Measurements from ENCODE around the gene B3GAT2. TPM values are rescaled to one million over a fixed set of nuclear protein-coding genes. Genes with fewer than 3 reads are reported as not detected.

B3GAT2 gene
- total RNA-seq, 1 donor from 2014 or later, result 8.1 TPM

DNA sequence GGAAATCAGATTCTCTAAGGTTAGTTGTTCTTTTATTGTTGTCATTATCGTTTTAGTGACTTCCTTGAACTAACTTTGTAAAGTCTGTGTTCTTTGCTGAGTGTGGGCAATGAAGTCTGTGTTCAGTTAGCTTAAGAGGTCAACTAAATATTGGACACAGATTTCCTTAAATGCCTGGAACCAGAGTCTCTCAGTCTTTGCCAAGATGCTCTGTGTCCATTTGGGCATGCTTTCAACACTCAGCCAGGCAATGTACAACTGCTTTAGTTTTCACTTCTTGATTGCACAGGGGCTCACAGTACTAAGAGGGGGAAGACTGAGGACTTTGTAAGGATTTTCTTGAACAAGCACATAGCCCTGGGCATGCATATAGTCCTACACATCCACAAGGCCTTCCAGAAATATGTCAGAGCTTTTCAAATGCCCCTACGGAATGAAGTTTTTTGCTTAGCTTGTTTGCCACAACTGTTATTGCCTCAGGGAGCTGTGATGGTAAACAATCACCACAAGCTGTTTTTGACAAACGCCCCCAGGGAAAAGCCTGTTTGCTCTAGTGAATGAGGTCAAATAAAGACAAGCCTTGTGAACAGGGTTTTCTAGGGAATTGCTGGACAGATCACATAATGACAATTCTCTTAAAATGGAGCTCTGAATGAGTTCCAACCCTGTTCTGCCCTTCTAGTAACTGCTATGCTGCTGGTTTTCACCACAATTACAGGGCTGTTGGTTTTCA is 82.5 kb downstream of the B3GAT2 start:
- TF ChIP-seq, protein P1, sequence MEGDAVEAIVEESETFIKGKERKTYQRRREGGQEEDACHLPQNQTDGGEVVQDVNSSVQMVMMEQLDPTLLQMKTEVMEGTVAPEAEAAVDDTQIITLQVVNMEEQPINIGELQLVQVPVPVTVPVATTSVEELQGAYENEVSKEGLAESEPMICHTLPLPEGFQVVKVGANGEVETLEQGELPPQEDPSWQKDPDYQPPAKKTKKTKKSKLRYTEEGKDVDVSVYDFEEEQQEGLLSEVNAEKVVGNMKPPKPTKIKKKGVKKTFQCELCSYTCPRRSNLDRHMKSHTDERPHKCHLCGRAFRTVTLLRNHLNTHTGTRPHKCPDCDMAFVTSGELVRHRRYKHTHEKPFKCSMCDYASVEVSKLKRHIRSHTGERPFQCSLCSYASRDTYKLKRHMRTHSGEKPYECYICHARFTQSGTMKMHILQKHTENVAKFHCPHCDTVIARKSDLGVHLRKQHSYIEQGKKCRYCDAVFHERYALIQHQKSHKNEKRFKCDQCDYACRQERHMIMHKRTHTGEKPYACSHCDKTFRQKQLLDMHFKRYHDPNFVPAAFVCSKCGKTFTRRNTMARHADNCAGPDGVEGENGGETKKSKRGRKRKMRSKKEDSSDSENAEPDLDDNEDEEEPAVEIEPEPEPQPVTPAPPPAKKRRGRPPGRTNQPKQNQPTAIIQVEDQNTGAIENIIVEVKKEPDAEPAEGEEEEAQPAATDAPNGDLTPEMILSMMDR (IDR thresholded peaks at IDR 0.05; ENCODE audit: partially characterized antibody, unreplicated experiment), result no peak
- peaks cover 4% of the 10 kb centered on the region for H3K9me3 Mint-ChIP-seq (ENCODE audit: unreplicated experiment)
- peaks cover 6% of the 10 kb centered on the region for H3K4me1 Mint-ChIP-seq (ENCODE audit: low read depth, unreplicated experiment)
- H3K36me3 Mint-ChIP-seq (ENCODE audit: unreplicated experiment), result peaks cover 18% of the 10 kb centered on the region
- no peak overlapping the region for H3K4me3 Mint-ChIP-seq (ENCODE audit: unreplicated experiment)
- H3K27me3 Mint-ChIP-seq (ENCODE audit: unreplicated experiment), result no peaks in the 10 kb centered on the region
- DNase-seq, result no peak
- no peak overlapping the region for H3K27ac Mint-ChIP-seq (ENCODE audit: unreplicated experiment)

DNA sequence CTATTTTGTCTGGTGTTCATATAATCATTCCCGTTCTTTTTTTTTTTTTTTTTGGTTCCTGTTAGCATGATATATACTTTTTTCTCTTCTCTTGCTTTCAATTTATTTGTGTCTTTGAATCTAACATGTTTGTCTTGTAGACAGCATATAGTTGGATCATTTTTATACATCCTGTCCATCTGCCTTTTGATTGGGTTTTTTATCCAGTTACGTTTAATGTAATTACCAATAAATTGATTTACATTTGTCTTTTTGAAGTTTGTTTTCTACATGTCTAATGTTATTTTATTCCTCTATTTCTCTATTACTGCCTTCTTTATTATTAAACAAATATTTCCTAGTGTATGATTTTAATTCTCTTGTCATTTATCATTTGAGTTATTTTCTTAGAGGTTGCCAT is 84.4 kb downstream of the B3GAT2 start:
- TF ChIP-seq, protein P1 (IDR thresholded peaks at IDR 0.05; ENCODE audit: partially characterized antibody, unreplicated experiment), result no peak
- Mint-ChIP-seq H3K36me3 (ENCODE audit: unreplicated experiment) (peaks cover 18% of the 10 kb centered on the region), H3K4me3 (ENCODE audit: unreplicated experiment) (no peak overlapping the region), H3K9me3 (ENCODE audit: unreplicated experiment) (peaks cover 4% of the 10 kb centered on the region), H3K4me1 (ENCODE audit: low read depth, unreplicated experiment) (peaks cover 6% of the 10 kb centered on the region), H3K27me3 (ENCODE audit: unreplicated experiment) (no peaks in the 10 kb centered on the region), H3K27ac (ENCODE audit: unreplicated experiment) (no peak overlapping the region)
- no peak for DNase-seq

DNA sequence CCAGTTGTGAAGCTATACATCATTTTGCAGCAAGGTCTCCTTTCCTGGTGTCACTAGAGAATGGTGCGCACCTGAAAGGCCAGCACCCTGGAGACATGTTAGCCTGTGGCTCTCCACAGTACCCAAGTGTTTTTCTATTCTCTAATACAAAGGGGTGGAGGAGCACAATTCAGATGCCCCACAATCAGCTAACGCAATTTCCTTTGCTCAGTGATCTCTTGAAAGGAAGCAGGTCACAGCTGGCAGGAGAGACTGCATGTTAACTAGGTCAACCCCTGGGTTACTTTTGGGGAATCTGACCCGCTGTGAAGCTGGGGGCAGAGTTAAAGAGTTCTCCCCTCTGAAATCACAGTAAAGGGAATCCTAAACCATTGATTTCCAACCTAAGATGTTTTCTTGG is 92.5 kb downstream of the B3GAT2 start:
- H3K36me3 Mint-ChIP-seq (ENCODE audit: unreplicated experiment), result no peaks in the 10 kb centered on the region
- peaks cover 11% of the 10 kb centered on the region for H3K4me1 Mint-ChIP-seq (ENCODE audit: low read depth, unreplicated experiment)
- no peak overlapping the region for H3K27ac Mint-ChIP-seq (ENCODE audit: unreplicated experiment)
- H3K27me3 Mint-ChIP-seq (ENCODE audit: unreplicated experiment), result no peaks in the 10 kb centered on the region
- no peak overlapping the region for H3K4me3 Mint-ChIP-seq (ENCODE audit: unreplicated experiment)
- H3K9me3 Mint-ChIP-seq (ENCODE audit: unreplicated experiment), result no peaks in the 10 kb centered on the region
- no peak for DNase-seq
- TF ChIP-seq, protein P1 (IDR thresholded peaks at IDR 0.05; ENCODE audit: partially characterized antibody, unreplicated experiment), result no peak

DNA sequence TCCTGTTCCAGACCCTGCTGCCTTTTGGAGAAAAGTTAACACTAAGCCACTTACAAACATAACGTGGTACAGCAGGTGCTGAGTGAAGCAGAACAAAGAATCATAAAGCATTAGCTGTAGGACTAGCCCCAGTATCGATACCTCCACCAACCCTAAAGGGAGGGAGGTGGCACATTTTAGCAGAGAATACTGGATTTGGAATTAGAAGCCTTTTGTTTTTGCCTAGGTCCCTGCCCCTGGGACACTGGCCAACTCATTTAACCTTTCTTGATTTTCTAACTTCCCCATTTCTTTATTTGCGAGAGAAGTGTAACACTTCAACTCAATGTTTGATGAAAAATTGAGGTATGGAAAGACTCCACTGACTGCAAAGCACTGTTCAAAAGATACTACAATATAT is 93.5 kb downstream of the B3GAT2 start:
- Mint-ChIP-seq H3K27ac (ENCODE audit: unreplicated experiment) (no peak overlapping the region), H3K27me3 (ENCODE audit: unreplicated experiment) (no peaks in the 10 kb centered on the region), H3K36me3 (ENCODE audit: unreplicated experiment) (no peaks in the 10 kb centered on the region), H3K4me3 (ENCODE audit: unreplicated experiment) (no peak overlapping the region), H3K9me3 (ENCODE audit: unreplicated experiment) (no peaks in the 10 kb centered on the region), H3K4me1 (ENCODE audit: low read depth, unreplicated experiment) (peaks cover 11% of the 10 kb centered on the region)
- TF ChIP-seq, protein P1 (IDR thresholded peaks at IDR 0.05; ENCODE audit: partially characterized antibody, unreplicated experiment), result no peak
- no peak for DNase-seq

DNA sequence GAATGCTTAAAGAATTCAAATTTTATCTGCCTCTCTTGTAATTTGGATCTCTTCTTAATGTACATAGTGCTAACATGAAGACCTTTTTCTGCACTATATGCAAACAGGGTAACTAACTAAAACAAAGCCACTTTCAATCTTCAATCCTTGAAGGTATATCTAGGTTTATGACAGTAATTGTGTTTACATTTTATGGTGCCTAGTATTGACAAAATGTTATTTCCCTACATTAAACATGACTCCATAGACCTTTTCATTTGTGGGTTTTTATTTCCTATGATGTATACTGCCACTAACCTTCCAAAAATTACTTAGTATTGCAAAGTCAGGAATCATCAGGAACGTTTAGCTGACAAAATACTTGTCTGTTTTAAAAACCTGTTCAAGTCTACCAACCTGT is 95.9 kb downstream of the B3GAT2 start:
- TF ChIP-seq, protein P1 (IDR thresholded peaks at IDR 0.05; ENCODE audit: partially characterized antibody, unreplicated experiment), result no peak
- Mint-ChIP-seq H3K4me3 (ENCODE audit: unreplicated experiment) (no peak overlapping the region), H3K27me3 (ENCODE audit: unreplicated experiment) (no peaks in the 10 kb centered on the region)

More for the DNA sequence above, 95.9 kb downstream of the B3GAT2 start:
- no peaks in the 10 kb centered on the region for H3K9me3 Mint-ChIP-seq (ENCODE audit: unreplicated experiment)
- DNase-seq, result no peak
- H3K36me3 Mint-ChIP-seq (ENCODE audit: unreplicated experiment), result no peaks in the 10 kb centered on the region
- peaks cover 11% of the 10 kb centered on the region for H3K4me1 Mint-ChIP-seq (ENCODE audit: low read depth, unreplicated experiment)
- no peak overlapping the region for H3K27ac Mint-ChIP-seq (ENCODE audit: unreplicated experiment)

Measured in glutamatergic neuron (in vitro differentiated cells).